C1 segment of cervical spinal cord (tissue), 14 donors: Measurements from ENCODE around the gene NTHL1.
"Not testable (repeated sequence)": the region's sequence is repeated elsewhere in the genome, so short reads cannot be mapped to it uniquely, and the experiment has no call there.

ENCODE experiments used
- DNase-seq, 14 donors: peaks; one replicate each; lab custom pipeline; 2025; lab: John Stamatoyannopoulos, UW

NTHL1 gene

DNA sequence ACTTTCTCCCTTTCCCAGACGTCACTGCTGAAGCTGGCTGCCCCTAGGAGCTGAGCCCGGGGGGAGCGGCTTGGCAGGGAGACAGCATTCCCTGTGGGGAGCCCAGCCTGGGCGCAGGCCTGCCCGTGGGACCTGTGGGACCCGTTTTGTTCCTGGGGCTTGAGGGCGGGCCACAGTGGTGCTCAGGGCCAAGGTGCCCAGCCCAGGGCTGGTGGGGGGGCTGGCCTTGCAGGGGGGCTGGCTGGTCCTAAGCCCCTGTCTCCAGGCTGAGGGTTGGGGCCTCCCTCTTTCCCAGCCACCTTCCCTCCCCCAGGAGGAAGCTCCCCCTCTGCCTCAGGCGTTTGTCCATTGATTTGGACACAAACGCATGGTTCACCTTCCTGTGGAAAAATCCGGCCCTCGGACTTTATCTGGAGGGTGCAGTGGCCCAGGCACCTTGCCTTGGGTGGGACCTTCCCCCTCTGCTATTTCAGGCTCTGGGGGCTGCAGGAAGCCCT, 16.5 kb downstream of the NTHL1 start:
- no peak for DNase-seq

DNA sequence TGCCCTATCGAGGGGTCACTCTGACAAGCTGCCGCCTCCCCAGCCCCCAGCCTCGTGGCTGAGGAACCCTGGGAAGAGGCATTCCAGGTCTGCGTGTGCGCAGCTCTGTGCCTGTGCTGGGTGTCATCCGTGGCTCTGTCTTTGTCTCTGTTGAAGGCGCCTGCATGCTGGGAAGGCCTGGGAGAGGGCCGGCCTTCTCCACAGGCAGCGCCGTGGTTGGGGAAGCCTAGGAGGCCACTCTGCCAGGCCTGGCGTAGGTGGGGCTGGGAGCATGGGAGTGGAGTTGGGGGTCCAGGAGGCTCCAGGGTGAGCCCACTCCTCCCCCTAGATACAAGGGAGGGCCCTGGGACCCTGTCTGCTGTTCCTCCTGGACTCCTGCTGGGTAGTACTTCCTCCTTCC, 17.6 kb downstream of the NTHL1 start:
- DNase-seq: no peak

DNA sequence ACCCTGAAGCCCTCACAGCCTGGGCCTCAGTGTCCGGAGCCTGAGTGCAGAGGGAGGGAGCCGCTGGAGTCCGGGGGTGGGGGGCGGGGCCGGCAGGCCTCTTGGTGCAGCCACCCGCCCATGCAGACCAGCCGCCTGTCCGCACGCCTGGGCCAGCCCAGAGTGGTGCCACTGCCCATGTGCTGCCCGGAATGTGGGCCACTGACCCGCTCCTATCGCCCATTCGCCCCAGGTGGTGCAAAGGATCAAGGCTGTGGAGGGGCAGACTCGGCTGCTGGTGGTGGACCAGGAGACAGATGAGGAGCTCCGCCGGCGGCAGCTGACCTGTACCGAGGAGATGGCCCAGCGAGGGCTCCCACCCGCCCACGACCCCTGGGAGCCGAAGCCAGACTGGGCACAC, 18.3 kb downstream of the NTHL1 start:
- DNase-seq: no peak

DNA sequence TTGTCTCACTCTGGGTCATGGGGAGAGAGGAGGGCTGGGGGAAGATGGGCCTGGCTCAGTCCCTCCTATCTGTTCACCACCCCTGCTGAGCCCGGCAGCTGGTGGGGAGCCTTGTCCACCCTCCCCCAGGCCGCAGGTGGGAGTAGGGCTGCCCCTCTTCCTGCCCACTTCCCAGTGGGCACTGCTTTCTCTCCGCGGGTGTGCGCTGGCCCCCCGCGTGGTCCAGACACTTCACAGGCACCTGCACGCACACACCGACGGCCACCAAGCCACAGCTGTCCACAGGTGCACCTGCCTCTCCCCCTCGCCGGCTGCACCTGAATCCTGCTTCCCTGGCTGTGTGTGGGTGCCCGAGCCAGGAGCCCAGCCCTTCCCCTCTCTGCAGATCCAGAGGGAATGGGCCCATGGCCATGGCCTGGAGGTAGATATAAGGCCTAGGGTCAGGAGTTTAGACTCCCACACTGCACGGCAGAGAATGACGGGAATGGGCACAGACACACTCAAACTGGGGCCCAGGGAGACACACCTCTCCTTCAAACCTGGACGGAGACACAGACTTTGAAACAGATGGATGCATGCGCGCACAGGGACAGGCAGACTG, 18.9 kb downstream of the NTHL1 start:
- DNase-seq: no peak

DNA sequence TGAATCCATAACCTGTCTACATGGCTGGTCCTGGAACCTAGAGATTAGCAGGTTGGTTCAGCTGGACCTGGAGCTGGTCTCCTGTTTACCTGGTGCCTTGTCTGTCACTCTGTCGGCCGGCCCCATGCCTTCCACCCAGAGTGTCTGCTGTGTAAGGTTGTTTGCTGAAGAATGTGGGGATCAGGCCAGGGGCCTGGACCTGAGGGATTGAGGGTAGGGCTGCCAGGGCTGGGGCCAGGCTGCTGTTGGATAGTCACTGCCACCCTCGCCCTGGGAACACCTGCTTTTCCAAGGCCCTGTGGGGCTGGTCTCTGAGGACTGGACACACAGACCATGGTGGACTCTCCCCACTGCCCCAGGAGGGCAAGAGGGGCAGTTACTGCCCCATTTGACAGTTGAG, 19.5 kb downstream of the NTHL1 start:
- no peak for DNase-seq

DNA sequence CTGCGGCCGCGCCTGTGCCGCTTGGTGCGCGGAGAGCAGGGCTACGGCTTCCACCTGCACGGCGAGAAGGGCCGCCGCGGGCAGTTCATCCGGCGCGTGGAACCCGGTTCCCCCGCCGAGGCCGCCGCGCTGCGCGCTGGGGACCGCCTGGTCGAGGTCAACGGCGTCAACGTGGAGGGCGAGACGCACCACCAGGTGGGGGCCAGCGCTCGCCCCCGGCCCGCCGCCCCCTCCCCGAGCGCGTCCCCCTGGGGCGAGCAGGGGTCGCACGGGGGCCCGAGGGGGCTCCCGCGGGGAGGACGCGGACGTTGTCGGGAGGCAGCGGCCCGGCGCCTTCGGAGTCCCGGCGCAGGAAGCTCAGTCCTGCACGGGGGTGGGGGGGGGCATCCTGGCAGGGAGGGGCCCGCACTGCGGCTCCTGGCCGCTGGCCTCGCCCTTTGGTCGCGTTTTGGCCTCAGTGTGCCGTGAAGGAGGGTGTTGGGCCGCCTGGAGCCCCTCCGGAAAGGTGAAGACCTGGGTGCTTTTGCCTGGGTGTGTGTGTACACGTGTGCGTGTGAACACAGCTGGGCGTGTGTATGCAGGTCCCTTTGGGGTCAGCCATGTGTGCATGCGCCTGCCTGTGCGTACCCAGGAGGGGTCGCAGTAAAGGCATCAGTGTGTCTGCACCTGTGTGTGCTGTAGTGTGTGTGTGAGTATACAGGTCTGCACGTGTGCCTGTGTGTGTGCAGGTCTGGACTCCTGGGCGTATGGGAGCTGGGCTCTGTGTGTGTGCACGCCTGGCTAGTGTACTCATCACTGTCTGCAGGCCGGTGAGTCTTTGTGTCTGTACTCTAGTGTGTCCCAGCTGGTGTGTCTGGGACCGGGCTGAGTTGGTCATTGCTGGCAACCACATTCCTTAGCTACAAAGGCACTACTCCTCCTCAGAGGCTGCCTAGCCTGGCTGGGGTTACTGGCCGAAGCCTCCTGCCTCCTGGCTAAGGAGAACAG, 20.3 kb downstream of the NTHL1 start:
- DNase-seq: peak in 1 of 14 donors; percentile 45

DNA sequence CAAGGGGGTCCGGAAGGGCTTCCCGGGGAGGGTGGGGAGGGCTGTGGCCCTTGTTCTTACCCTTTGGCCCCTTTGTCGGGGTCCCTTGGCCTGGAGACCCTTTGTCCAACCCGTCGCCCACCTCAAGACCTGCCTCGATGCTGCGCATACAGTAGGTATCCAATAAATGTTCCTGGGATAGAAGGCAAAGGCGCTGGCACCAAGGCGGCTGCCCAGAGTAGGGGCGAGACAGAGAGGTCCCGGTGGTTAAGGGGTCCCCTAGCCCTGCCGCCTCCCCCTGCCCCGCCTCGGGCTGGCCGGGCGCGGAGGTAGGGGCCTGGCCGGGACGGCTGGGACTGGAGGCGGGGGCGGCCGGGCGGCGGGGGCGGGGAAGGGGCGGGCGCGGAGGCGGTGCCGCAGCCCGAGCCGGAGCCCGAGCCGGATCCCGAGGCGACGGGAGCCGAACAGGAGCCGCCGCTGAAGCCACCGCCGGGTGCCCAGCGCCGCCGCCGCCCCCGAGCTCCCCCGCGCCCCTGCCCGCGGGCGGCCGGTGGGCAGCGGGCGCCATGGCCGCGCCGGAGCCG, 21.1 kb downstream of the NTHL1 start, which contains the start of gene NHERF2:
Gene NHERF2, plus strand, starts transcription at position 442 of the 563 bp plus-strand sequence. Its CDS starts 104 bp downstream, at position 546.
- DNase-seq: peak in 2 of 14 donors; percentile 16 to 47

DNA sequence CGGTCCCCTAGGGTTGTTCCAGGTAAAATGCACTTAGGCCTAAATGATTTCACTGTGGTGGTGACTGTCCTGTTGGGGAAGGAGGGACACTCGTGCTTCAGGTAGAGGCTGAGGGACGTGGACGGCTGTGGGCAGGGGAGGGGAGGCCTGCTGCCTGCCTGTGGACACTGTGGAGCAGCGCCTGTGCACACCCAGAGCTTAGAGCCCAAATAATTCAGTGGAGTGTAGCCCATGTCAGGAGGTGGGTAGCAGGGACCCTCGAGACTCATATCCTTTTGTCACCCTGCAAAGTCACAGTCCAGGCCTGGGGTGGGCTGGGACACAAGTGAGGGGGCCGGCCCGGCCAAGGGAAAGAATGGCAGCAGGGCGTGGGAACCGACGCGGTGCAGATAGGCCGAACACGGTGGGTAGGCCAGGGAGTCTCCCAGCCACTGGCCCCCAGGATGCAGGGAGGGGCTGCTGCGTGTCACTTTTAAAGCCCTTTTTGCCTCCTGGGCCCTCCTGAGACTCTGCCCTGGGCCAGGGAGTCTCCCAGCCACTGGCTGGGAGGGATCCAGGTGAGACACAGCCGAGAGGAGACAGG, 21.7 kb downstream of the NTHL1 start:
- DNase-seq: no peak

DNA sequence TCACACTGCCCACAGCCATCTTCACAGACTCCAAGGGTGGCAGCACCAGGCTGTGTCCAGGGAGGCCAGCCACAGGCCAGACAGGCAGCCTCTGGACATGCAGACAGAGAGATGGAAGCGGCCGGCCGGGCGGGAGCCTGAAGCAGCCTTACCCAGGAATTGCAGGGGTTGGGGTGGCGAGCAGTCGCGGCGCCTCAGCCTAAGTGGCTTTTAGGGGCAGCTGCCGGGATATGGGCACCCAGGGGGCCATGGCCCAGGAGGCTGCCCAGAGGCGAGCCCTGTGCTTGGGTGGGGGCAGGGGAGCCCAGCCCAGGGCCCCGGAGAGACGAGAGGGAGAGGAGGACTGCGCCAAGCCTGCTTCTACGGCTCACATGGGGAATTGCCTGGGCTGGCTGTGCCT, 22.4 kb downstream of the NTHL1 start:
- no peak for DNase-seq

DNA sequence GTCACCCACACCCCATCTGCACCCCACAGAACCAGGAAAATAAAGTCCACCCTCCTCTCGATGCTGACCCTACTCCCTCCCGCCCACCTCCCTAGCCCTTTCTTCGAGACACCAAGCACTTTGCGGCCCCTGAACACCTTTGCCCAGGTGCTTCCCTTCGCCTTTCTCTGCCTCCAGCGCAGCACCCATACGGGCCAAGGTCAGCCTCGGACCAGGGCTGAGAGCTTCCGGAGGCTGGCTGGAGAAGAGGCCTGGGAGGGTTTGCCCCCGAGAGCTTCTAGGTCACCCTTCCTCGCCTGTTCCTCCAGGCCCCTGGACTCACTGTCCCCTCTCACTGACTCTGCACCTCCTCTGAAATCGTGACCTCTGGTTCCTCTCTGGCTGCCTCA, 23.6 kb downstream of the NTHL1 start:
- DNase-seq: no peak

DNA sequence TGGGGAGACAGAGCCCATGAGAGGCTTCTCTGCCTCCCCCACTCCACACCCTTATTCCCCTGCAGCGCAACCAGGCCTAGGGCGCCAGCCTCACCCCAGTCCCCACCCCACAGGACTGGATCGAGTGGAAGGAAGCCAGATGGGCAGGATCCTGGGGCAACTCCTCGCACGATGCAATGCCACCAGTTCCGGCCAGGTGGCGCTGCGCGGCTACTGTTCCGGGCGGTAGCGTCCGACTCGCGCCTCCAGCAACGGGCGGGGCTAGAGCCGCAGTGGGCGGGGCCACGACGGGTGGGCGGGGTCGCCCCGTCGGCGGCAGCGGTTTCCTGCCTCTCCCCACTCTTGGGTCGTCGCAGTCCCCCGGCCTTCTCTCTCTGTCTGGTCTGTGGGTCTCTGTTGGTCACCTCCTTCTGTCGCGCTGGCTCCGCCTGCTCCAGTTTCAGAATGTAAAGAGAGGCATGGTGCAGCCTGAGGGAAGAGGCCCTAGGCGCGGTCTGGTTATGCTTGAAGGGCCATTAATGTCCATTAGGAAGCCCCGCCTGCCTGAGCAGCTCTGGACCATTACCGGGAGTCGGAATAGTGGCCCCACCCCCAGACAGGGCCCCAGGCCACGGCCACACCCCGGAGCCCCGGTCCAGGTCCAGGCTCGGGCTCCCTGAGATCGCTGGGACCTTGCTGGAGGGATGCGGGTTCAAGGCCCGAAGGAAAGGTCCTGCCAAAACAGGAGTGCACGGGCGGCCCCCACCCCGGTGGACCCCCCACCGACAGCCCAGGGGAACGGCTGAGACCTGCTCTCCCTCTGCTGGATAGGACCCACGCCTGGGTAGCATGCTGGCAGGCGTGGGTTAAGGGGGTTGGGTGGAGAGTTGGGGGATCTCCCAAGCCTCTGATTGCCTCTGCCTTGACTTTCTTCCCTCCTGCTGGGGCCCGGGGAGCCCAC, 24.3 kb downstream of the NTHL1 start:
- peak; percentile 41 to 94 (median 84) for DNase-seq

DNA sequence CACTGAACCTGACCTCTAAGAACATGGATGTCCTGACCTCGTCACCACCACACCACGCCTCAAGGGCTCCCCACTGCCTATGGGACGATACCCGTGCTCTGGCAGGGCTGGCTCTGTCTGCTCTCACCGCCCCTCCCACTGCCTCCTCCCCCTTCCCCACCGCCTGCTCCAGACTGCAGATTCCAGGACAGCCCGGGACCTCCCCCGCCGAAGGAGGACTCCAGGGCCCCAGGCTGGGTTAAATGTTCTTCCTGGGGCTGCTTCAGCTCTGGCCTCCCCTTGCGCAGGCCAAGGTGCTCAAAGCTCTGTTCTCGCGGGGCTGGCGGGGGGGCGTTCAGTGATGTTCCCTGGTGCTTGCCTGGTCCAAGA, 24.9 kb downstream of the NTHL1 start:
- peak in 1 of 14 donors; percentile 52 for DNase-seq

DNA sequence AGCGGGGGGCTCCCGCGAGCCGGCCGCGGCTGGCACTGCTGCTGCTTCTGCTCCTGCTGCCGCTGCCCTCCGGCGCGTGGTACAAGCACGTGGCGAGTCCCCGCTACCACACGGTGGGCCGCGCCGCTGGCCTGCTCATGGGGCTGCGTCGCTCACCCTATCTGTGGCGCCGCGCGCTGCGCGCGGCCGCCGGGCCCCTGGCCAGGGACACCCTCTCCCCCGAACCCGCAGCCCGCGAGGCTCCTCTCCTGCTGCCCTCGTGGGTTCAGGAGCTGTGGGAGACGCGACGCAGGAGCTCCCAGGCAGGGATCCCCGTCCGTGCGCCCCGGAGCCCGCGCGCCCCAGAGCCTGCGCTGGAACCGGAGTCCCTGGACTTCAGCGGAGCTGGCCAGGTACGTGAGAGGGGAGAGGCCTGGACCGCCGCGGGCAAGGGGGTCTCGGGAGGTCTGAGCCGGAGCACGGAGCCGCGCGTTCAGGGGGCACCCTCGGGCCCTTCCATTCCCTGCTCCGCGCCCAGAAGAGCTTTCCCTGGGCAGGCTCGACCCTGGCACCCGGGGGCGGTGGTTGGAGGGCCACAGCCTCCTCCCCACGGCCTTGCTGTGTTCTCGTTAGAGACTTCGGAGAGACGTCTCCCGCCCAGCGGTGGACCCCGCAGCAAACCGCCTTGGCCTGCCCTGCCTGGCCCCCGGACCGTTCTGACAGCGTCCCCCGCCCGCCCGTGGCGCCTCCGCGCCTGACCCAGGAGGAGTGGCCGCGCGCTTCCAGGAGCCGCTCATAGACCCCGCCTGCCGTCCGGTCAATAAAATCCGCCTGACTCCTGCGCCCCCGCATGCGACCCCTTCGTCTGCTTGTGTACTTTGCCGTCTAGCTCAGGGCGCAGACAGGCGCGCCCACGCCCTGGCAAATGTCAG, 27.5 kb downstream of the NTHL1 start:
- DNase-seq: no peak

DNA sequence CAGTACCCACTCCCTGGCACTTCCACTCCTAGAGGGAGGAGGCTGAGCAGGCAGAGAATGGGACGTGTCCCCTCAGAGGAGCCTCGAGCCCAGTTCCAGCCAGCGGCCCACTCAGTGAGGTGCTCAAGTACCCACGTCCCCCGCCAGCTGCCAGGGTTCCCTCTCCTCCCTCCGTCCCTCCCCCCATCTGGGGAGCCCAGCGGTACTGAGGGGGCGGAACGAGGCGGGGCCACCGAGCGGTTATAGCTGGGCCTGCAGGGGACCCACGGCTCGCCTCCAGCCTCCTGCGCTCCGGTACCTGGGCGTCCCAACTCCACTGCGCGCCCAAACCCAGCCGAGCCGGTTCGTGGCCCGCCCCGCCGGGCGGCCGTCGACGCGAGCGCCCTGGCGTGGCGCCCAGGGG, 28.1 kb downstream of the NTHL1 start, which contains the start of gene NPW:
Gene NPW, plus strand, starts transcription at position 268 of the 403 bp plus-strand sequence.
- DNase-seq: no peak

DNA sequence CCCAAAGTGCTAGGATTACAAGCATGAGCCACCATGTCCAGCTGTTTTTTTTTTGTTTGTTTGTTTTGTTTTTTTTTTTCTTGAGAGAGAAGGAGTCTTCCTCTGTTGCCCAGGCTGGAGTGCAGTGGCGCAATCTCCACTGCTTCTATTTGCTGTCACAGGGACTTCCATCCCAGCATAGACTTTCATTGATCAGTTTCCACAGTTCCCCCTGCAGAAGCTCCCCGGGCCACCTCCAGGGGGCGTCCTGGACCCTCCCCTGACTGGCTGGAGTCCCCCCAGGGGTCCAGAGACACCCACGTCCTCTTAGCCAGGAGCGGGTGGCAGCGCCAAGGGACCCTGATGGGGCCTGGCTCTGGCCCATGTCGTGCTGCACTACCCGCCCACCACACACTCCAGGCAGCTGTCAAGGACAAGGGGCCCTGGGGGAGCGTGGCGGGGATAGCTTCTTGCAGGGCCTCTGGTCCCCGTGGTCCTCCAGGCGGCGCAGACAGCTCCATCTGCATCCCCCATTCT, 31.2 kb downstream of the NTHL1 start:
- no peak for DNase-seq

DNA sequence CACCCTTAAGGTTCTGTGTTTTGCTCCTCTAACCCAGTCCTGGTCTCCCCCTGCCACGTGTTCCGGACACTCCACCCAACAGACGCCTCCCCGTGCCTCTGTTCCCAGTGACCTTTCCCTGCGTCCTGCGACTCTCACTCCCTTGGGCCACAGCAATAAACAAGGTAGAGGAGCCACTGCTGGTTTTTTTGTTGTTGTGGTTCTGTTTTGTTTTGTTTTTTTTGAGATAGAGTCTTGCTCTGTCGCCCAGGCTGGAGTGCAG, 31.8 kb downstream of the NTHL1 start:
- DNase-seq: no peak

DNA sequence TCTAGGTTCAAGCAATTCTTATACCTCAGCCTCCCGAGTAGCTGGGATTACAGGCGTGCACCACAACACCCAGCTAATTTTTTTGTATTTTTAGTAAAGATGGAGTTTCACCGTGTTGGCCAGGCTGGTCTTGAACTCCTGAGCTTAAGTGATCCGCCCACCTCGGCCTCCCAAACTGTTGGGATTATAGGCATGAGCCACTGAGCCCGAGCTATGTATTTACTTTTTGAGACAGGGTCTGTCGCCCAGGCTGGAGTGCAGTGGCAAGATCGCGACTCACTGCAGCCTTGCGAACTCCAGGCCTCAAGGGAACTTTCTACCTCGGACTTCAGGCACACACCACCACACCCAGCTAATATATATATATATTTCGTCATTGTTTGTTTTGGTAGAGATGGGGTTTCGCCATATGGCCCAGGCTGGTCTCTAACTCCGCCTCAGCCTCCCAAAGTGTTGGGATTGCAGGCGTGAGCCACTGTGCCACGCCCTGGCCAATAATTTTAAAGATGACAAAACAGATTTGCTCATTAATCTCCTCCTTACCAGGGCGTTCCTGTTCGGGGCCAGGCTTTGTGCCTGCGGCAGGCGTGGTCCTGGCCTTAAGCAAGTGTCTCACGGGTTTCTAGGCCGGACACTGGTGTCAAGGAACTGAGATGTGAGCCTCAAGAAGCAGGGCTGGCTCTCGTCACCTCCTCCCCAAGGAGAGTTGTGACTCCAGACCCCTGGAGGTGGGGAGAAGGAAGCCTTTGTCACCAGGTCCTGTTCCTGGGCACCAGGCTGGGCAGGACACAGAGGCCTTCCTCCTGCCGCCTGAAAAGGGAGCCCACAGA, 32.3 kb downstream of the NTHL1 start:
- DNase-seq: no peak

DNA sequence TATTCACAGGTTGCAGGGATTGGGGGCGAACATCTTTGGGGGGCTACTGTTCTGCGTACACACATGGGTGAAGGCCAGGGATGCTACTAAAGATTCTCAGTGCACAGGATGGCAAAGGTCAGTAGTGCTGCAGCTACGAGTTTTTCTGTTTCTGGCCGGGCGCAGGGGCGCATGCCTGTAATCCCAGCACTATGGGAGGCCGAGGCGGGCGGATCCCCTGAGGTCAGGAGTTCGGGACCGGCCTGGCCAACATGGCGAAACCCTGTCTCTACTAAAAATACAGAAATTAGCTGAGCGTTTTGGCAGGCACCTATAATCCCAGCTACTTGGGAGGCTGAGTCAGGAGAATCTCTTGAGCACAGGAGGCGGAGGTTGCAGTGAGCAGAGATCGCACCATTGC, 34.1 kb downstream of the NTHL1 start:
- DNase-seq: no peak

DNA sequence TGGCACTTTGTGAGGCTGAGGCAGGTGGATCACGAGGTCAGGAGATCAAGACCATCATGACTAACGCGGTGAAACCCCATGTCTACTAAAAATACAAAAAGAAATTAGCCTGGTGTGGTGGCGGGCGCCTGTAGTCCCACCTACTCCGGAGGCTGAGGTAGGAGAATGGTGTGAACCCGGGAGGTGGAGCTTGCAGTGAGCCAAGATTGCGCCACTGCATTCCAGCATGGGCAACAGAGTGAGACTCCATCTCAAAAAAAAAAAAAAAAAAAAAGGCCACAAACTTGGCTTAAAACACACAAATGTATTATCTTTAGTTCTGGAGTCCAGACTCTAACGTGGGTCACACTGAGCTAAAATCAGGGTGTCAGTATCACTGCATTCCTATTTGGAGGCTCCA, 35.9 kb downstream of the NTHL1 start:
- not testable (repeated sequence) for DNase-seq
